ENCODE results near the gene PPIL3. TPM values are rescaled to one million over a fixed set of nuclear protein-coding genes. Genes with fewer than 3 reads are reported as not detected.

PPIL3 gene
- total RNA-seq, 1 experiment from 2014 or later, result 33.9 TPM

DNA sequence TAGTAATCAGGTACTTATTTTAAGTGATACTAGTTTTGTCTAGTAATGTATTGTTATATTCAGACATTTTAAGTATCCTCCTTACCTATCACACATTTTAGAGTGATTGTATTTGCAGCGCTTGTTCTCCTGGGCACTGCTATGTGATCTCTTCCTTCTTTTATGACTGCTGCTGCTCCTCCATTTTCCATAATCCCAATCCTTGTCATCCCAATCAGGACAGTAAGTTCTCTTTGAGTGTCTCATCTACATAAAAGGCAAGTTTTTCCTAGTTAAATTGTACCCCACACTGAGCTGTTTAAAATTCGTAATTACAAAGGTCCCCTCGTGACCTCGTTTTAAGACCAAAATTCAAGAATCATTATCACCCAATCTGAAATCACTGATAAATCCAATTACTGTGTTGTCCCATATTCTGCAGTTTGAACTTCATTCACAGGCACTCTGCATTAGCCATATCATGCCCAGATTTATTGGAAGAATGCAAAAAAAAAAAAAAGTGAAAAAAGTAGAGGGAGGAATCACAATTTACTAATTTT is 27.2 kb downstream of the PPIL3 start:
- BruUV-seq (replicated peaks), result no TSS peak

DNA sequence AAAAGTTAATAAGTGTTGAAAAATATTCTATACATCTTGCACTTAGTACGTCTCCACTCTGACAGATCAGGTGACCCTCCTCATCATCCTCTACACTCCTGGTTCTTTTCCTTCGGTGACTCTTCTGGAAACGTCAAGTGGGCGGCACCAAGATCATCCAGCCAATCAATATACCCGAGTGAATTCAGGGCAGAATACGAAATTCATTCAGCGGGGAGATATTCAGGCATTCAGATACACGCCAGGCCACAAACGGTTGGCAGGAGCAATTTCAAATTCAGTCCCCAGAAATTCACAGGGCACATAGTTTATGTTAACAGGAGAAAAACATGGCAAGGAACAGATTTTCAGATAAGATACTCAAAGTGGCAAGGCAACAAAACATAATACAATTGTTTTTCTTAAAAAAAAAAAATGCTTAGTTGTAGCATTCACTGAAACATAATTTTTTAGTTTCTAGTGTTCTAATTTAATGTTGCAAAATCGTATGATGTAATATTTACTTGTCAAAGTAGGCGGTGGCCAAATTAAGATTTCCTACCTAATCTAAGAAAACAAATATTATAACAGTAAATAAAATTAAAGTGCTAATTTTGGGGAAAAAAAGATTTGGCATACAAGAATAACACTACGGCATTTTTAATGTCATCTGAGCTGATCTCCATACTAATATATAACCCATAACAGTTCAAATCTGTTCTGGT is 28.6 kb downstream of the PPIL3 start:
- no peak for DNase-seq (ENCODE audit: unreplicated experiment)
- CTCF ChIA-PET, result interaction anchor here (0.9 kb wide), 1 partner anchor 27 kb away, joined by 3 read pairs; no protein-coding TSS in a partner anchor
- Mint-ChIP-seq H3K4me1 (ENCODE audit: insufficient read depth, unreplicated experiment) (peaks cover 23% of the 10 kb centered on the region), H3K27ac (ENCODE audit: low read depth, unreplicated experiment) (no peak overlapping the region), H3K9me3 (ENCODE audit: unreplicated experiment) (no peaks in the 10 kb centered on the region), H3K36me3 (ENCODE audit: insufficient read depth, unreplicated experiment) (peaks cover 87% of the 10 kb centered on the region), H3K27me3 (ENCODE audit: insufficient read depth, unreplicated experiment) (no peaks in the 10 kb centered on the region), H3K4me3 (ENCODE audit: unreplicated experiment) (peak overlapping the region; percentile 86)
- intact Hi-C loops (cut with micrococcal nuclease), result loop anchor here (5.0 kb wide), 1 partner anchor 48 kb away; the partner anchor contains the start of gene BZW1
- POLR2A ChIA-PET, result interaction anchor here (0.6 to 4.1 kb wide), 5 partner anchors 29 to 212 kb away, joined by 3 to 21 read pairs (median 4); partner anchors contain the start of genes NDUFB3, NIF3L1 and PPIL3
- TF ChIP-seq, protein P1, sequence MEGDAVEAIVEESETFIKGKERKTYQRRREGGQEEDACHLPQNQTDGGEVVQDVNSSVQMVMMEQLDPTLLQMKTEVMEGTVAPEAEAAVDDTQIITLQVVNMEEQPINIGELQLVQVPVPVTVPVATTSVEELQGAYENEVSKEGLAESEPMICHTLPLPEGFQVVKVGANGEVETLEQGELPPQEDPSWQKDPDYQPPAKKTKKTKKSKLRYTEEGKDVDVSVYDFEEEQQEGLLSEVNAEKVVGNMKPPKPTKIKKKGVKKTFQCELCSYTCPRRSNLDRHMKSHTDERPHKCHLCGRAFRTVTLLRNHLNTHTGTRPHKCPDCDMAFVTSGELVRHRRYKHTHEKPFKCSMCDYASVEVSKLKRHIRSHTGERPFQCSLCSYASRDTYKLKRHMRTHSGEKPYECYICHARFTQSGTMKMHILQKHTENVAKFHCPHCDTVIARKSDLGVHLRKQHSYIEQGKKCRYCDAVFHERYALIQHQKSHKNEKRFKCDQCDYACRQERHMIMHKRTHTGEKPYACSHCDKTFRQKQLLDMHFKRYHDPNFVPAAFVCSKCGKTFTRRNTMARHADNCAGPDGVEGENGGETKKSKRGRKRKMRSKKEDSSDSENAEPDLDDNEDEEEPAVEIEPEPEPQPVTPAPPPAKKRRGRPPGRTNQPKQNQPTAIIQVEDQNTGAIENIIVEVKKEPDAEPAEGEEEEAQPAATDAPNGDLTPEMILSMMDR (IDR thresholded peaks at IDR 0.05; ENCODE audit: unreplicated experiment), result no peak
- BruUV-seq (replicated peaks), result no TSS peak

More for the DNA sequence above, 27.2 kb downstream of the PPIL3 start:
- peak overlapping the region; percentile 86 for H3K4me3 Mint-ChIP-seq (ENCODE audit: unreplicated experiment)
- intact Hi-C loops (cut with micrococcal nuclease), result loop anchor here (1.0 to 5.0 kb wide), 3 partner anchors 49 to 148 kb away; partner anchors contain the start of gene BZW1
- H3K27me3 Mint-ChIP-seq (ENCODE audit: insufficient read depth, unreplicated experiment), result no peaks in the 10 kb centered on the region
- ChIA-PET POLR2A (interaction anchor here (0.6 to 4.1 kb wide), 14 partner anchors 9 to 1597 kb away, joined by 3 to 21 read pairs (median 3); partner anchors contain the start of genes BZW1, NDUFB3, NIF3L1 and ORC2), CTCF (interaction anchor here (0.6 to 1.3 kb wide), 2 partner anchors 75 to 161 kb away, joined by 3 to 4 read pairs; no protein-coding TSS in a partner anchor)
- H3K27ac Mint-ChIP-seq (ENCODE audit: low read depth, unreplicated experiment), result peak overlapping the region; percentile 99
- no peak for DNase-seq (ENCODE audit: unreplicated experiment)
- H3K36me3 Mint-ChIP-seq (ENCODE audit: insufficient read depth, unreplicated experiment), result peaks cover 73% of the 10 kb centered on the region
- TF ChIP-seq, protein P1 (IDR thresholded peaks at IDR 0.05; ENCODE audit: unreplicated experiment), result no peak
- no peaks in the 10 kb centered on the region for H3K9me3 Mint-ChIP-seq (ENCODE audit: unreplicated experiment)
- H3K4me1 Mint-ChIP-seq (ENCODE audit: insufficient read depth, unreplicated experiment), result peaks cover 23% of the 10 kb centered on the region

DNA sequence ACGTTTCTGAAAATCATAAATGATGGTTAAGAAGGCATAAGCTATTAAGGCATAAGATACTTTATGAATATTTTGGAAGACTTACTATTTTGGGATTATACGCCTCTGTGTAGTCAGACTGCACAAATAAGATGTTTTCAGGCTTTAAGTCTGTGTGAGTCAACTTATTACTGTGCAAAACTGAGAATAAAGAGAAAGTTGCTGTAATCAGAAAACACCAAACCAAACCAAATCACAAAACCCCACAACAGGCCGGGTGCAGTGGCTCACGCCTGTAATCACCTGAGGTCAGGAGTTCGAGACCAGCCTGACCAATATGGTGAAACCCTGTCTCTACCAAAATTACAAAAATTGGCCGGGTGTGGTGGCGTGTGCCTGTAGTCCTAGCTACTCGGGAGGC is 32.1 kb downstream of the PPIL3 start:
- TF ChIP-seq, protein P1 (IDR thresholded peaks at IDR 0.05; ENCODE audit: unreplicated experiment), result no peak
- DNase-seq (ENCODE audit: unreplicated experiment), result no peak
- intact Hi-C loops (cut with micrococcal nuclease), result no loop called here
- H3K4me1 Mint-ChIP-seq (ENCODE audit: insufficient read depth, unreplicated experiment), result peaks cover 21% of the 10 kb centered on the region
- H3K4me3 Mint-ChIP-seq (ENCODE audit: unreplicated experiment), result no peak overlapping the region
- no TSS peak for BruUV-seq (replicated peaks)
- no peaks in the 10 kb centered on the region for H3K27me3 Mint-ChIP-seq (ENCODE audit: insufficient read depth, unreplicated experiment)
- H3K36me3 Mint-ChIP-seq (ENCODE audit: insufficient read depth, unreplicated experiment), result peaks cover 100% of the 10 kb centered on the region
- no peak overlapping the region for H3K27ac Mint-ChIP-seq (ENCODE audit: low read depth, unreplicated experiment)
- no peaks in the 10 kb centered on the region for H3K9me3 Mint-ChIP-seq (ENCODE audit: unreplicated experiment)
- ChIA-PET POLR2A (interaction anchor here (1.4 kb wide), 2 partner anchors 7 to 24 kb away, joined by 4 to 5 read pairs; partner anchors contain the start of gene CLK1), CTCF (interaction anchor here (0.9 to 1.4 kb wide), 2 partner anchors 11 to 29 kb away, joined by 3 read pairs; no protein-coding TSS in a partner anchor)

DNA sequence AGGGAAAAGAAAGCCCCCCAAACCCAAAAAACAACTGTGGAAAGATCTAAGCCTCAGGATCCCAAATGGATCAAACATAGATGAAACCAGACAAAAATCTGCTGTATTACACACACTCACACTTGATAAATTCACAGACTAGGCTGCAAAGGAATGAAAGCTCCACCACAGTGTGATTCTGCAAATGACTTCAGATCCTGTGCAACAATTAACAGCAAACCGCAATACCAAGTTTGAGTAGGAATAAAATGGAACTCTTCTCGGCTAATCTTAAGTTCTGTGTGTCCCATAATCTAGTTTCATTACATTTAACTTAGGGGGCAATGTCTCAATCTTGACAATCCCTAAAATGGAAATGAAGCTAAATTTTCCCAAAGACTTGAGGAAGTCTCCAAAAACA is 36.3 kb downstream of the PPIL3 start:
- H3K27ac Mint-ChIP-seq (ENCODE audit: low read depth, unreplicated experiment), result no peak overlapping the region
- ChIA-PET CTCF (no interaction called here), POLR2A (interaction anchor here (1.2 to 2.7 kb wide), 3 partner anchors 9 to 21 kb away, joined by 3 to 11 read pairs (median 3); partner anchors contain the start of gene CLK1)
- DNase-seq (ENCODE audit: unreplicated experiment), result no peak
- H3K27me3 Mint-ChIP-seq (ENCODE audit: insufficient read depth, unreplicated experiment), result no peaks in the 10 kb centered on the region
- H3K4me3 Mint-ChIP-seq (ENCODE audit: unreplicated experiment), result no peak overlapping the region
- no peaks in the 10 kb centered on the region for H3K9me3 Mint-ChIP-seq (ENCODE audit: unreplicated experiment)
- H3K4me1 Mint-ChIP-seq (ENCODE audit: insufficient read depth, unreplicated experiment), result no peaks in the 10 kb centered on the region
- H3K36me3 Mint-ChIP-seq (ENCODE audit: insufficient read depth, unreplicated experiment), result peaks cover 89% of the 10 kb centered on the region
- BruUV-seq (replicated peaks), result no TSS peak
- TF ChIP-seq, protein P1 (IDR thresholded peaks at IDR 0.05; ENCODE audit: unreplicated experiment), result no peak
- intact Hi-C loops (cut with micrococcal nuclease), result no loop called here
